CD4-positive, alpha-beta memory T cell (primary cell): Measurements from ENCODE around the gene IDH3B. TPM values are rescaled to one million over a fixed set of nuclear protein-coding genes. Genes with fewer than 3 reads are reported as not detected.
A peak's percentile ranks its signal among the peaks of the same experiment; 100 is the strongest.

ENCODE experiments used
- CTCF ChIA-PET: fragments of 350-600 bp; sonication (Branson Sonifier 250); formaldehyde crosslinking; loops from one replicate; lab custom pipeline; 2021; ENCODE audit warnings: inconsistent platforms; ENCODE audit not compliant: partially characterized antibody; lab: Charles Lee
- POLR2A ChIA-PET: fragments of 350-600 bp; sonication (Branson Sonifier 250); formaldehyde crosslinking; loops from one replicate; lab custom pipeline; 2021; ENCODE audit not compliant: partially characterized antibody; lab: Charles Lee
- DNase-seq, 5 donors: peaks; one replicate each; pipeline versions ENCODE4 v3.0.0 to v3.0.0-alpha.2; 2020 to 2022; ENCODE audit warnings: mixed read lengths in 1 of 5
- H3K27ac ChIP-seq: one replicate; pipeline ENCODE4 v1.7.0; 2013; ENCODE audit warnings: low read depth, low read length
- H3K27me3 ChIP-seq: 2 replicates; pipeline ENCODE4 v1.7.0; 2013; ENCODE audit warnings: mild to moderate bottlenecking, low read length, moderate library complexity; ENCODE audit not compliant: insufficient read depth
- H3K36me3 ChIP-seq: 2 replicates; pipeline ENCODE4 v1.7.0; 2013; ENCODE audit warnings: mild to moderate bottlenecking, low read length, moderate library complexity; ENCODE audit not compliant: insufficient read depth
- H3K4me1 ChIP-seq: 2 replicates; pipeline ENCODE4 v1.7.0; 2013; ENCODE audit warnings: mild to moderate bottlenecking, low read length, moderate library complexity; ENCODE audit not compliant: insufficient read depth
- H3K4me3 ChIP-seq, 2 donors: one replicate each; pipeline ENCODE4 v1.7.0; 2013; ENCODE audit warnings: low read length in 2 of 2, mild to moderate bottlenecking in 1 of 2
- H3K9me3 ChIP-seq, 2 donors: one replicate each; pipeline ENCODE4 v1.7.0; 2013; ENCODE audit warnings: low read length in 2 of 2, control low read depth in 1 of 2; ENCODE audit not compliant: control insufficient read depth in 1 of 2
- H3K27ac Mint-ChIP-seq, 7 donors: one replicate each; pipeline ENCODE4 v1.8.0; 2020 to 2021; ENCODE audit warnings: mixed read lengths in 7 of 7, mild to moderate bottlenecking in 6 of 7, inconsistent platforms in 3 of 7, moderate library complexity in 3 of 7
- H3K27me3 Mint-ChIP-seq, 2 donors: one replicate each; pipeline ENCODE4 v1.8.0; 2020 to 2021; ENCODE audit warnings: mixed read lengths in 2 of 2
- H3K36me3 Mint-ChIP-seq, 2 donors: one replicate each; pipeline ENCODE4 v1.8.0; 2020 to 2021; ENCODE audit warnings: mixed read lengths in 2 of 2, inconsistent platforms in 1 of 2, mild to moderate bottlenecking in 1 of 2
- H3K4me1 Mint-ChIP-seq, 4 donors: one replicate each; pipeline ENCODE4 v1.8.0; 2020 to 2021; ENCODE audit warnings: mixed read lengths in 4 of 4, mild to moderate bottlenecking in 1 of 4
- H3K4me3 Mint-ChIP-seq, 8 donors: one replicate each; pipeline ENCODE4 v1.8.0; 2020 to 2021; ENCODE audit warnings: mixed read lengths in 8 of 8, mild to moderate bottlenecking in 7 of 8, moderate library complexity in 6 of 8, inconsistent platforms in 3 of 8
- H3K9me3 Mint-ChIP-seq, 8 donors: one replicate each; pipeline ENCODE4 v1.8.0; 2020 to 2021; ENCODE audit warnings: mixed read lengths in 8 of 8, mild to moderate bottlenecking in 5 of 8, inconsistent platforms in 3 of 8, moderate library complexity in 1 of 8
- intact Hi-C: fragments of 100-400 bp; cut with micrococcal nuclease; formaldehyde crosslinking; loops from one replicate; pipeline ENCODE4 v1.15.1; 2023
- polyA plus RNA-seq, 2 donors: library from polyadenylated mRNA; unstranded; fragments of 300-500 nt; fragmentation: Illumina TruSeq; gene quantifications; one replicate each; pipeline ENCODE4 v1.2.3, GENCODE V29; 2021
- total RNA-seq, 2 experiments: library from RNA; stranded (reverse); gene quantifications; one replicate each; pipeline ENCODE4 v1.2.3, GENCODE V29; 2021

IDH3B gene
- total and polyA plus RNA-seq, 4 experiments from 2014 or later, result 88.1 to 132 (median 94.9) TPM

DNA sequence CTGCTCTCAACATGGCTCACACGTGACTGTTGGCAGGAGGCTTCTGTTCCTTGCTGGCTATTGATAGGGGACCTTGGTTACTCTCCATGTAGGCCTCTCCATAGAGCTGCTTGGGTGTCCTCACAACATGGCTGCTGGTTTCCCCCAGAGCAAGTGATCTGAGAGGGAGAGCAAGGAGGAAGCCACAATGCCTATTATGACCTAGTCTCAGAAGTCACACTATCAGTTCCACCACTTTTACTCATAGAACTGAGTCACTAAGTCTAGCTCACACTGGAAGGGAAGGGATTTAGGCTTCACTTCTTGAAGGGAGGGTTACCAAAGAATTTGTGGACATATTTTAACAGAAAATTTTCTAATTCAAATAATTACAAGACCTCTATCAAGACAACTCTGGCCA is 20.3 kb downstream of the IDH3B start:
- no peaks in the 10 kb centered on the region for H3K9me3 ChIP-seq
- H3K36me3 ChIP-seq, result no peaks in the 10 kb centered on the region
- H3K4me1 ChIP-seq, result no peaks in the 10 kb centered on the region
- H3K27ac ChIP-seq, result no peak overlapping the region
- Mint-ChIP-seq H3K27ac (peak overlapping the region in 1 of 7 donors; percentile 4), H3K4me1 (peaks cover 0 to 10% (median 4%) of the 10 kb centered on the region in 4 donors), H3K36me3 (peaks cover 0 to 14% of the 10 kb centered on the region in 2 donors), H3K4me3 (no peak overlapping the region), H3K9me3 (no peaks in the 10 kb centered on the region), H3K27me3 (no peaks in the 10 kb centered on the region)
- no peak overlapping the region for H3K4me3 ChIP-seq
- intact Hi-C loops, result no loop called here
- no peaks in the 10 kb centered on the region for H3K27me3 ChIP-seq
- ChIA-PET CTCF (interaction anchor here (1.4 to 3.0 kb wide), 2 partner anchors 119 to 122 kb away, joined by 6 to 12 read pairs; no protein-coding TSS in a partner anchor), POLR2A (interaction anchor here (1.5 kb wide), 1 partner anchor 9 kb away, joined by 6 read pairs; the partner anchor contains the start of gene NOP56)
- no peak for DNase-seq

GRCh38 chr20:2640899-2641298 is 23.1 kb downstream of the IDH3B start:
- Histone ChIP-seq H3K27ac (no peak overlapping the region), H3K4me3 (no peak overlapping the region), H3K4me1 (no peaks in the 10 kb centered on the region), H3K36me3 (no peaks in the 10 kb centered on the region), H3K27me3 (no peaks in the 10 kb centered on the region), H3K9me3 (no peaks in the 10 kb centered on the region)
- peaks cover 0 to 13% (median 6%) of the 10 kb centered on the region in 4 donors for H3K4me1 Mint-ChIP-seq
- CTCF ChIA-PET, result no interaction called here
- intact Hi-C loops, result no loop called here
- no peak overlapping the region for H3K4me3 Mint-ChIP-seq
- POLR2A ChIA-PET, result interaction anchor here (2.8 kb wide), 1 partner anchor 11 kb away, joined by 13 read pairs; the partner anchor contains the start of gene NOP56
- peak overlapping the region in 1 of 7 donors; percentile 45 for H3K27ac Mint-ChIP-seq
- DNase-seq, result no peak
- no peaks in the 10 kb centered on the region for H3K27me3 Mint-ChIP-seq
- H3K9me3 Mint-ChIP-seq, result no peaks in the 10 kb centered on the region
- H3K36me3 Mint-ChIP-seq, result peaks cover 0 to 14% of the 10 kb centered on the region in 2 donors

- H3K4me1 ChIP-seq, result no peaks in the 10 kb centered on the region
- H3K27ac ChIP-seq, result no peak overlapping the region
- POLR2A ChIA-PET, result interaction anchor here (2.8 kb wide), 1 partner anchor 12 kb away, joined by 13 read pairs; the partner anchor contains the start of gene NOP56
- H3K27me3 Mint-ChIP-seq, result no peaks in the 10 kb centered on the region
- H3K36me3 ChIP-seq, result no peaks in the 10 kb centered on the region
- no peaks in the 10 kb centered on the region for H3K27me3 ChIP-seq
- no peaks in the 10 kb centered on the region for H3K9me3 Mint-ChIP-seq
- no peaks in the 10 kb centered on the region for H3K9me3 ChIP-seq
- H3K4me3 Mint-ChIP-seq, result no peak overlapping the region
- no peak overlapping the region for H3K4me3 ChIP-seq
- CTCF ChIA-PET, result no interaction called here
- DNase-seq, result no peak
- intact Hi-C loops, result no loop called here
- H3K27ac Mint-ChIP-seq, result no peak overlapping the region
- H3K4me1 Mint-ChIP-seq, result peaks cover 0 to 13% (median 8%) of the 10 kb centered on the region in 4 donors
- H3K36me3 Mint-ChIP-seq, result peaks cover 0 to 14% of the 10 kb centered on the region in 2 donors
Measured at GRCh38 chr20:2640260-2640659, 23.8 kb downstream of the IDH3B start.

GRCh38 chr20:2637246-2637645 is 26.8 kb downstream of the IDH3B start:
- Mint-ChIP-seq H3K9me3 (peaks cover 0 to 4% (median 0%) of the 10 kb centered on the region in 8 donors), H3K27me3 (peaks cover 3 to 15% of the 10 kb centered on the region in 2 donors), H3K36me3 (peaks cover 0 to 10% of the 10 kb centered on the region in 2 donors), H3K4me1 (peaks cover 0 to 13% (median 8%) of the 10 kb centered on the region in 4 donors), H3K27ac (peak overlapping the region in 2 of 7 donors; percentile 42 to 46), H3K4me3 (peak overlapping the region in 3 of 8 donors; percentile 46 to 47 (median 46))
- H3K4me1 ChIP-seq, result no peaks in the 10 kb centered on the region
- no peaks in the 10 kb centered on the region for H3K36me3 ChIP-seq
- H3K9me3 ChIP-seq, result no peaks in the 10 kb centered on the region
- POLR2A ChIA-PET, result interaction anchor here (1.0 kb wide), 1 partner anchor 16 kb away, joined by 6 read pairs; the partner anchor contains the start of gene NOP56
- no peak overlapping the region for H3K4me3 ChIP-seq
- no peak overlapping the region for H3K27ac ChIP-seq
- DNase-seq, result no peak
- intact Hi-C loops, result no loop called here
- H3K27me3 ChIP-seq, result no peaks in the 10 kb centered on the region
- CTCF ChIA-PET, result interaction anchor here (0.6 to 1.2 kb wide), 5 partner anchors 10 to 112 kb away, joined by 3 to 4 read pairs (median 3); no protein-coding TSS in a partner anchor

GRCh38 chr20:2633381-2633780 is 30.6 kb downstream of the IDH3B start:
- H3K27ac Mint-ChIP-seq, result no peak overlapping the region
- H3K4me1 Mint-ChIP-seq, result peaks cover 0 to 13% (median 8%) of the 10 kb centered on the region in 4 donors
- Histone ChIP-seq H3K9me3 (no peaks in the 10 kb centered on the region), H3K27ac (no peak overlapping the region), H3K4me3 (no peak overlapping the region), H3K27me3 (no peaks in the 10 kb centered on the region), H3K36me3 (no peaks in the 10 kb centered on the region), H3K4me1 (no peaks in the 10 kb centered on the region)
- H3K9me3 Mint-ChIP-seq, result peaks cover 0 to 26% (median 16%) of the 10 kb centered on the region in 8 donors
- DNase-seq, result no peak
- ChIA-PET CTCF (no interaction called here), POLR2A (no interaction called here)
- intact Hi-C loops, result no loop called here
- H3K36me3 Mint-ChIP-seq, result no peaks in the 10 kb centered on the region
- no peak overlapping the region for H3K4me3 Mint-ChIP-seq
- H3K27me3 Mint-ChIP-seq, result peaks cover 9 to 24% of the 10 kb centered on the region in 2 donors

- ChIA-PET POLR2A (no interaction called here), CTCF (interaction anchor here (0.7 kb wide), 1 partner anchor 117 kb away, joined by 3 read pairs; no protein-coding TSS in a partner anchor)
- DNase-seq, result no peak
- H3K9me3 ChIP-seq, result no peaks in the 10 kb centered on the region
- H3K4me3 Mint-ChIP-seq, result no peak overlapping the region
- H3K27ac ChIP-seq, result no peak overlapping the region
- no peaks in the 10 kb centered on the region for H3K36me3 ChIP-seq
- no peak overlapping the region for H3K27ac Mint-ChIP-seq
- H3K4me3 ChIP-seq, result no peak overlapping the region
- intact Hi-C loops, result no loop called here
- peaks cover 4 to 38% (median 23%) of the 10 kb centered on the region in 8 donors for H3K9me3 Mint-ChIP-seq
- H3K4me1 ChIP-seq, result no peaks in the 10 kb centered on the region
- peaks cover 0 to 4% (median under 1%) of the 10 kb centered on the region in 4 donors for H3K4me1 Mint-ChIP-seq
- peaks cover 15 to 24% of the 10 kb centered on the region in 2 donors for H3K27me3 Mint-ChIP-seq
- H3K36me3 Mint-ChIP-seq, result peaks cover 0 to 5% of the 10 kb centered on the region in 2 donors
- no peaks in the 10 kb centered on the region for H3K27me3 ChIP-seq
Measured at GRCh38 chr20:2631228-2631627, 32.8 kb downstream of the IDH3B start.

DNA sequence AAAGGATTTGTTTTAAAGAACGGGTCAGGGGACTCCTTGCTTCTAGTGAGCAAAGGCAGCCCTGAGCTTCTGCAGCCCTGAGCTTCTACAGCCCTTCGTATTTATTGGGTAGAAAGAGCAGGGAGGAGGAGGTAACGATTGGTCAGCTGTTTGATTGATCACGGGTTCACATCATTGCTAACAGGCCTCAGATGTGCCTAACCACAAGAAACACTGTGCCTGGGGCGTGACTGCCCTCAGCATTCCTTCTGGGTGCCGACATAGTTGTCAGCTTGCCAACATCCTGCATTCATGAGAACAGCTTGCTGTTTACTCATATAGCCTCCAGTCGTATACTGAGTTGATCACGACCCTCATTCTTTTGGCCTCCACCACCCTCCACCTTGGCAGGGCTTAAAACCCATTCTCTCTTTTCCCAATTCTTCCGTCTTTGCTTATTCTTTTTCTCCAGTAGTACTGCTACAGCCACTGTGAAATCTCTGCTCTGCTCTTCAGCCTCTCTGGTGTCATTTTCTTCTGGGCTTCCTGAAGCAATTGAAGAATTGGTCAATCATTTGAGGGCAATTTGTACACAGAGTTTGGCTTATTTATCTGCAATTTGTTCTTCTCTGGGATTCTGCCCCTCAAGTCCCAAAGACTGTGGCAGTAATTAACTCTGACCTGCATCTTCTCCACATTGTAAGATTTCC is 37.0 kb downstream of the IDH3B start:
- no peaks in the 10 kb centered on the region for H3K36me3 ChIP-seq
- Mint-ChIP-seq H3K4me3 (no peak overlapping the region), H3K9me3 (peaks cover 4 to 40% (median 24%) of the 10 kb centered on the region in 8 donors), H3K4me1 (no peaks in the 10 kb centered on the region), H3K36me3 (peaks cover 0 to 5% of the 10 kb centered on the region in 2 donors), H3K27me3 (peaks cover 12 to 14% of the 10 kb centered on the region in 2 donors), H3K27ac (no peak overlapping the region)
- intact Hi-C loops, result no loop called here
- H3K4me3 ChIP-seq, result no peak overlapping the region
- ChIA-PET CTCF (no interaction called here), POLR2A (no interaction called here)
- H3K4me1 ChIP-seq, result no peaks in the 10 kb centered on the region
- H3K27ac ChIP-seq, result no peak overlapping the region
- H3K9me3 ChIP-seq, result no peaks in the 10 kb centered on the region
- no peak for DNase-seq
- H3K27me3 ChIP-seq, result no peaks in the 10 kb centered on the region
